IgD-negative memory B cell (primary cell): Measurements from ENCODE around the gene GLB1L2. TPM values are rescaled to one million over a fixed set of nuclear protein-coding genes. Genes with fewer than 3 reads are reported as not detected.

Experiments used
- H3K27ac Mint-ChIP-seq, 3 donors: one replicate each; pipeline ENCODE4 v1.8.0; 2020 to 2022; ENCODE audit warnings: mild to moderate bottlenecking in 3 of 3, mixed read lengths in 3 of 3, moderate library complexity in 1 of 3
- H3K27me3 Mint-ChIP-seq: one replicate; pipeline ENCODE4 v1.8.0; 2021; ENCODE audit warnings: mixed read lengths
- H3K36me3 Mint-ChIP-seq: one replicate; pipeline ENCODE4 v1.8.0; 2020; ENCODE audit warnings: mild to moderate bottlenecking, mixed read lengths
- H3K4me1 Mint-ChIP-seq, 3 donors: one replicate each; pipeline ENCODE4 v1.8.0; 2020 to 2022; ENCODE audit warnings: mixed read lengths in 3 of 3, mild to moderate bottlenecking in 1 of 3
- H3K4me3 Mint-ChIP-seq, 4 donors: one replicate each; pipeline ENCODE4 v1.8.0; 2020 to 2022; ENCODE audit warnings: mild to moderate bottlenecking in 4 of 4, mixed read lengths in 4 of 4, moderate library complexity in 3 of 4
- H3K9me3 Mint-ChIP-seq, 3 donors: one replicate each; pipeline ENCODE4 v1.8.0; 2020 to 2021; ENCODE audit warnings: mixed read lengths in 3 of 3, mild to moderate bottlenecking in 1 of 3
- polyA plus RNA-seq: library from polyadenylated mRNA; unstranded; fragments of 300-500 nt; fragmentation: Illumina TruSeq; gene quantifications from one replicate; pipeline ENCODE4 v1.2.3, GENCODE V29; 2021

The GLB1L2 gene
- polyA plus RNA-seq, 1 donor from 2014 or later: 0.63 TPM

GRCh38 chr11:134401825-134402809 is 70.3 kb downstream of the GLB1L2 start:
- no peaks in the 10 kb centered on the region for H3K36me3 Mint-ChIP-seq
- H3K27ac Mint-ChIP-seq: no peak overlapping the region
- peaks cover 0 to 4% (median 0%) of the 10 kb centered on the region in 3 donors for H3K9me3 Mint-ChIP-seq
- H3K4me3 Mint-ChIP-seq: peak overlapping the region in 1 of 4 donors; percentile 54
- peaks cover 8% of the 10 kb centered on the region for H3K27me3 Mint-ChIP-seq
- H3K4me1 Mint-ChIP-seq: no peaks in the 10 kb centered on the region

GRCh38 chr11:134402910-134403309 is 71.1 kb downstream of the GLB1L2 start:
- H3K4me3 Mint-ChIP-seq: no peak overlapping the region
- peaks cover 13% of the 10 kb centered on the region for H3K27me3 Mint-ChIP-seq
- no peak overlapping the region for H3K27ac Mint-ChIP-seq
- no peaks in the 10 kb centered on the region for H3K4me1 Mint-ChIP-seq
- peaks cover 0 to 4% (median 0%) of the 10 kb centered on the region in 3 donors for H3K9me3 Mint-ChIP-seq
- no peaks in the 10 kb centered on the region for H3K36me3 Mint-ChIP-seq

DNA sequence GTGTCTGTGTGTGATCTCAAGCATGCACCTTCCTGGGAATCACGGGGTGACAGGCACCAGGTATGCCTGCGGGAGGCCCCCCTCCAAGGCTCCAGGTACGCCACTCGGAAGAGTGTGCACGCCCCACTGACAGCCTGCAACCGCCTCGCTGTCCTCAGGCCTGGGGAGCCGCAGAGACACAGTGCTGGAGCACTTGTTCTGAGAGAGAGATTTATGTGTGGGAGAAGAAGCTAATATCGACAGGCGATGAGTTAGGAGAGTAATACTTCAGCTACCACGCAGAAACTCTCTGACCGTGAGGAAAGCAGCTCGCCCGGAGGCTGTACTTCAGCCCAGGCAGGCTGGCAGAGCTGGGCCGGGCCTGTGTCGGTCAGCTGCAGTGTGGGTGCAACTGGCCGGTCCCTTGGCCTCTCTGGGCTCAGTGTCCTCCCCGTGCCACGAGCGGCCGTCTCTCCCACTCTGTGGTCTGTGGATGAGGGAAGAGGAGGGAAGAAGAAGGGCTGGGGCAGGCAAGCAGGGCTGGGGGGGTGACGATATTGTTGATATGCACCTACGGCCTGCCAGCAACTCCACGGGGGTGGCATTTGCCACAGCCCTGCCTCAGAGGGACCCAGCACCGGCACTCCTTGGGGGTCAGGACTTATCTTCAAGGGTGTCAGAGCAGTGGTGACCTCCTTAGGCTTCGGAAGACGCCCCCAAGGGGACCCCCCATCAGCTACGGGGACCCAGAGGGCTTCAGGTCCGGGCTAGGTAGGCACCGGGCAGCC is 73.0 kb downstream of the GLB1L2 start:
- peaks cover 19% of the 10 kb centered on the region for H3K27me3 Mint-ChIP-seq
- H3K9me3 Mint-ChIP-seq: peaks cover 0 to 4% (median 2%) of the 10 kb centered on the region in 3 donors
- H3K4me3 Mint-ChIP-seq: no peak overlapping the region
- no peaks in the 10 kb centered on the region for H3K36me3 Mint-ChIP-seq
- H3K27ac Mint-ChIP-seq: no peak overlapping the region
- H3K4me1 Mint-ChIP-seq: no peaks in the 10 kb centered on the region

GRCh38 chr11:134405436-134405835 is 73.6 kb downstream of the GLB1L2 start:
- Mint-ChIP-seq H3K36me3 (no peaks in the 10 kb centered on the region), H3K4me3 (no peak overlapping the region), H3K27ac (no peak overlapping the region), H3K9me3 (peaks cover 0 to 4% (median 3%) of the 10 kb centered on the region in 3 donors), H3K4me1 (peaks cover 0 to 3% (median 0%) of the 10 kb centered on the region in 3 donors), H3K27me3 (peaks cover 25% of the 10 kb centered on the region)

DNA sequence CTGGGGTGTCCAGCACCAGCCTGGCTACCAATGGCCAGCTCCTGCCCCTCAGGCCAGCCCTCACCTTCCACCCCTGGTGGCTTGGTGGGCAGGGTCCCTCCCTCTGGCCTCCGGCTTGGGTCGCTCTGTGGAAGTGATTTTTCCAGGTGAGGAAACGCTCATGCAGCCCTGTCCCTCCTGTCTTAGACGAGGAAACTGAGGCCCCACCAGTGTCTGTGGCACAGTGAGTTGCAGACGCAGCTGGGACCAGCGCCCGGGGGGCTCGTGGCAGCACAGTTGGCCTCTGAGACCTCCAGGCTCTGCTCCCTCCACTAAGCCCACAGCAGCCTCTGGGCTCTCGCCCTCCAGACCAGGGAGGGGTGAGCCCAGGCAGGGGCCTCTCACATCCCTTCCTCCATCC is 74.1 kb downstream of the GLB1L2 start:
- Mint-ChIP-seq H3K27ac (no peak overlapping the region), H3K4me1 (peaks cover 0 to 5% (median 0%) of the 10 kb centered on the region in 3 donors), H3K4me3 (no peak overlapping the region)

DNA sequence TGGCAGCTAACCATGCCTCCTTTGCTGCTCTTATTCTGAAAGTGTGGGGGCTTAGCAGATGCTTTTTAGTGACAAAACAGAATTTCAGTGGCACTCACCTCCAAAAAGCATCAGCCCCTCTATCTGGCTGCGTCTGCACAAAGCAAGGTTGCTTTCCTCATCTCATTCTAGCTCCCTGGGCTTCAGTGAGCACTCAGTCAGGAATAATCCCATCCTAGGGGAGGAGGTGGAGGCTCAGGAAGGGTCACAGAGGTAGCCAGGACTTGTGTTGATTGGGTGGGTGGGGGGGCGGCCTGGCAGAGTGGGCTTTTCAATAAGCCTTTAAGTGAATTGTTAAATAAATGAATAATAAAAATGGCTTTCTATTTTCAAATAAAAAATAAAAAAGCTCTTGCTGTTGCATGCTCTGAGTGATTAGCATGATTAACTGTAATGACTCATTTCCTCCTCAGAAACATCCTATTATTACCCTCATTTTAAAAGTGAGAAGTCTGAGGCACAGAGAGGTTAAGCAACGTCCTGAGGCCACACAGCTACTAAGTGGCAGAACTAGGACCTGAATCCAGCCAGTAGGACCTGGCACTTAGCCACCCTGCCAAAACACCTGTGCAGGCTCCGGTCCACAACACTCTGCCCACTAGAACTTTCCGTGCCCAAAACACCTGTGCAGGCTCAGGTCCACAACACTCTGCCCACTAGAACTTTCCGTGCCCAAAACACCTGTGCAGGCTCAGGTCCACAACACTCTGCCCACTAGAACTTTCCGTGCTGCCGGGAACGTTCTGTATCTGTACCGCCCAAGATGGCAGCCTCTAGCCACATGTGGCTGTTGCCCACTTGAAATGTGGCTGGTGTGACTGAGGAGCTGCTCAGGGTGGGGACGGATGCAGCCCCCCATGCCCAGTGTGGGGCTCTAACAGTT is 74.7 kb downstream of the GLB1L2 start:
- Mint-ChIP-seq H3K27me3 (peaks cover 36% of the 10 kb centered on the region), H3K9me3 (peaks cover 0 to 3% (median 0%) of the 10 kb centered on the region in 3 donors), H3K36me3 (no peaks in the 10 kb centered on the region), H3K27ac (no peak overlapping the region), H3K4me3 (no peak overlapping the region), H3K4me1 (peaks cover 0 to 5% (median 2%) of the 10 kb centered on the region in 3 donors)

More for the DNA sequence above, 74.1 kb downstream of the GLB1L2 start:
- Mint-ChIP-seq H3K36me3 (no peaks in the 10 kb centered on the region), H3K27me3 (peaks cover 29% of the 10 kb centered on the region), H3K9me3 (peaks cover 0 to 3% (median 2%) of the 10 kb centered on the region in 3 donors)

DNA sequence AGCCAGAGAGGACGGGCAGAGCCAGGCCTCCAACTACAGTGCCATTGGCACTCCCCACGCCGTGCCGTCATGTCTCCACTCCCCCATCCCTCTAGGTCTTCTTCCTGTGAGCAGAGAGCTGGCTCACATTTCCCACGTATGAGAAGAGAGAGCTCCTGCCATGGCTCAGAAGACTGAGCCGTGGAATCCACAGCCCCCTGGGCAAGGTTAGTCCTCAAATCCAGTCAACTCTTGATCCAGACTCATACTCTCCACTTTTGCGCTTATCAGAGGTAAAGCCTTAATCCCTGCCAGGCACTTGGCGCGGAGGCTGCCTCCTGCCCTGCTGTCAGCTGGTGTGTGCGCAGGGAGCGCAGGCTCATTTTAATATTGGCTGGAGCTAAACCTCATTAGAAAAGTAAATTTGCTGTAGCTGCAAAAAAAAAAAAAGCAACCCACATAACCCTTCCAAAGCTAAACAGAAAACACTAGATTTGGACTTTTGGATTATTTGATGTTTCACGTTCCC is 75.6 kb downstream of the GLB1L2 start:
- Mint-ChIP-seq H3K4me1 (peaks cover 0 to 5% (median 2%) of the 10 kb centered on the region in 3 donors), H3K27ac (no peak overlapping the region), H3K4me3 (peak overlapping the region in 1 of 4 donors; percentile 17), H3K9me3 (peaks cover 0 to 3% (median 0%) of the 10 kb centered on the region in 3 donors), H3K27me3 (peaks cover 36% of the 10 kb centered on the region), H3K36me3 (no peaks in the 10 kb centered on the region)

DNA sequence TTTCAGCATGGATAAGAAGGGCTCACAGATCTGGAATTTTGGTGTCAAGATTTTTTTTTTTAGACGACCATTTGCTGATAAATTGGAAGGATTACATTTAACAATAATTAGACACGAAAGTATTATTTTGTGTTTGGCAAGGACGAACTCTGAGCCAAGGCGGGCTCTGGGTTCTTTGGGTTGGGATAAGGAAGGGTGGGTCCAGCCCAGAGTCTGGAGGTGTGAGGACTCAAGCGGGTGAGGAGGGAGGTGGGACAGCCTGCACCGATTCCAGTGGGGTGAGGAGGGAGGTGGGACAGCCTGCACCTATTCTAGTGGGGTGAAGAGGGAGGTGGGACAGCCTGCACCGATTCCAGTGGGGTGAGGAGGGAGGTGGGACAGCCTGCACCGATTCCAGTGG is 76.1 kb downstream of the GLB1L2 start:
- no peak overlapping the region for H3K4me3 Mint-ChIP-seq
- H3K36me3 Mint-ChIP-seq: no peaks in the 10 kb centered on the region
- no peak overlapping the region for H3K27ac Mint-ChIP-seq
- H3K27me3 Mint-ChIP-seq: peaks cover 37% of the 10 kb centered on the region
- H3K4me1 Mint-ChIP-seq: peaks cover 0 to 5% (median 2%) of the 10 kb centered on the region in 3 donors
- peaks cover 0 to 3% (median 0%) of the 10 kb centered on the region in 3 donors for H3K9me3 Mint-ChIP-seq

GRCh38 chr11:134409552-134410429 is 78.0 kb downstream of the GLB1L2 start:
- H3K4me3 Mint-ChIP-seq: peak overlapping the region in 1 of 4 donors; percentile 20
- peaks cover 2 to 9% (median 8%) of the 10 kb centered on the region in 3 donors for H3K4me1 Mint-ChIP-seq
- peaks cover 47% of the 10 kb centered on the region for H3K27me3 Mint-ChIP-seq
- no peaks in the 10 kb centered on the region for H3K36me3 Mint-ChIP-seq
- H3K27ac Mint-ChIP-seq: no peak overlapping the region
- H3K9me3 Mint-ChIP-seq: peaks cover 0 to 3% (median 0%) of the 10 kb centered on the region in 3 donors

DNA sequence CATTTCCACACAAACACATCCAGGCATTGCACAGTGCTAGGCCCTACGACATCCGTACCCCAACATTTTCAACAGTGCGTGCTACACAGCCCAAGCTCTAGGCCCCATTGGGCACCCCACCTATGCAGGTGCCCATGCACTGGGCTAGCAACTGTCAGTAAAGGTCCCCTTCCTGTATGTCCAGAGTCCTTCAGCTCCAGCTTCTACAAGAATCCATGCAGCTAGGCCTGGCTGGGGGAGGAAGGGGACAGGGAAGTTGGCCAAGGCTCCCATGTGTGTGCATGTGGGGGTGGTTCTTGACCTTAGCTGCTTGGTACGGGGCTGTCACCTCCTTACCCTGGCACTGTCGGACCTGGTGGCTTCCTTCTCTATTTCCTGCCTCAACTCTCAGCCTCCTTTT is 79.0 kb downstream of the GLB1L2 start:
- Mint-ChIP-seq H3K4me1 (peaks cover 8 to 17% (median 13%) of the 10 kb centered on the region in 3 donors), H3K27me3 (peaks cover 53% of the 10 kb centered on the region)

DNA sequence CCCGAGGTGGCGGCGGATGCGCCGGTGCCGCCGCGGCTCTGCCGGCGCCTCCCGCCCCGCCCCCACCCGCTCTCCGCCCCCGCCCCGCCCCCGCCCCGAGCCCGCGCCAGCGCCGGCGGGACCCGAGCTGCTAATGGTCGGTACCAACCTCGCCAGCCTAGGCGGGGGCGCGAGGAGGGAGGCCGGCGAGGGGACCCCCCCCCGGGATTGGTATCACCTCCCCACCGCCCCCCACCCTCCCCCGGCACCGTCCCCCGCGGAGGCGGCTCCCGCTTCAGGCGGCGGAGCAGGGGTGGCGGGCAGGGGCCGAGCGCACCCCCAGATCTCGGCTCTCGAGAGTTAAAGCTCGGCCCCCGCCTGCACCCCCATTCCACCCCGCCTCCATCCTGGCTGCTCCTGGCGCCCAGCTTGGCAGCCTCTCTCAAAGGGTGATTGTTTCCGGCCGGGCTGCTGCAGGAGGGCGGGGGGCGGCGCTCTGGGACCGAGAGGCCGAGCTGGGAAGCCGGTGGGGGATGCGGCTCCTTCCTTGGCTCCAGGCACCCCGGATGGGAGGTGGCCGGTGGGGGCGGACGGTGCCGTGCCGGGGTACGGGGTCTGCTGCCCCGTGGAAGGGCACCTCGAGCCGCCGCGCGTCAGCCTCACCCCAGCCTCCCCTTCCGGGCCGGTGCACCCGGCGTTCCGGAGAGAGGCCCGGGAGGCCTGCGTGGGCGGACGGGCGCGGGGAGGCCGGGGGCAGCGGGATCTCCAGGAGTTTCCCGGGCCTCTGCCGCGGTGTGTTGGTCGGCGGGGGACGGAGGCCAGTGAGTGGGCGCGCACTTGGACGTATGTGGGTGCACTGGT is 80.6 kb downstream of the GLB1L2 start, which contains the start of gene B3GAT1:
B3GAT1 (minus strand) TSS at position 40 of the 840 bp plus-strand sequence. CDS start 24,583 bp downstream, outside the sequence.
- peaks cover 0 to 3% (median 0%) of the 10 kb centered on the region in 3 donors for H3K9me3 Mint-ChIP-seq
- H3K4me3 Mint-ChIP-seq: peak within 1 kb of the TSS; percentile 19 to 82 (median 73)
- no peaks in the 10 kb centered on the region for H3K36me3 Mint-ChIP-seq
- H3K4me1 Mint-ChIP-seq: peaks cover 8 to 17% (median 13%) of the 10 kb centered on the region in 3 donors
- peaks cover 55% of the 10 kb centered on the region for H3K27me3 Mint-ChIP-seq
- H3K27ac Mint-ChIP-seq: no peak within 1 kb of the TSS

More for the DNA sequence above, 79.0 kb downstream of the GLB1L2 start:
- no peak overlapping the region for H3K27ac Mint-ChIP-seq
- H3K9me3 Mint-ChIP-seq: peaks cover 0 to 3% (median 0%) of the 10 kb centered on the region in 3 donors
- no peaks in the 10 kb centered on the region for H3K36me3 Mint-ChIP-seq
- H3K4me3 Mint-ChIP-seq: peak overlapping the region in 2 of 4 donors; percentile 40 to 66
